Activated CD8-positive, alpha-beta memory T cell treated with anti-CD3 and anti-CD28 coated beads for 48 hours (primary cell): ENCODE measurements around the gene HOXB5.
A peak's percentile ranks its signal among the peaks of the same experiment; 100 is the strongest.

Experiments
- DNase-seq, 3 experiments: peaks; one replicate each; pipeline ENCODE4 v3.0.0-alpha.2; 2020; ENCODE audit warnings: low read depth in 2 of 3, low spot score in 2 of 3

HOXB5 gene

DNA sequence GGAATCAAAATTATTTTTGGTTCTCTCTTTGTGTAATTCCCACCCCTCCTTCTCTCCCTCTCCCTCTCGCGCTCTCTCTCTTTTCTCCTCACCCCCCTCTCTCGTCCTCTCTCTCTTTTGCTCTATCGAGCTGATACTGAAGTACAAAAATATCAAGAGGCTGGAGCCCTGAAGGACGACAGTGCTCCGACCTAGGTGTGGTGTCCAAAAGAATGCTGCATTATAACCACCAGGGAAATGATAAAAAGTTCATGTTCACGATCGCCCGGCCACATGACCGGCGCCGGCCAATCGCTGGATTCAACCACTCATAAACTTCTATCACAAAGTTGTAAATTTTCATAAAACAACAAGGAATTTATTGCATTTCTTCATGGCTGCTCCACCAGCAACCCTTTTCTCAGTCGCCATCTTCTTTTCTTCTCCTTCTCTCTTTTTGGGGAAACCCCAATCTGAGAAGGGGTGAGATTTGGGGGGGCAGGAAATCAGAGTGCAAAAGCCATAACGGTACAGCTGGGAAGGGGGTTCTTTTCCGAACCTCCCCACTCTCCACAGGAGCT, 11.3 kb upstream of the HOXB5 start, which contains the start of gene HOXB6:
TSS of gene HOXB6 (minus strand) at position 217 of the 560 bp plus-strand sequence. CDS start 6,836 bp downstream, outside the sequence.
- no peak for DNase-seq

DNA sequence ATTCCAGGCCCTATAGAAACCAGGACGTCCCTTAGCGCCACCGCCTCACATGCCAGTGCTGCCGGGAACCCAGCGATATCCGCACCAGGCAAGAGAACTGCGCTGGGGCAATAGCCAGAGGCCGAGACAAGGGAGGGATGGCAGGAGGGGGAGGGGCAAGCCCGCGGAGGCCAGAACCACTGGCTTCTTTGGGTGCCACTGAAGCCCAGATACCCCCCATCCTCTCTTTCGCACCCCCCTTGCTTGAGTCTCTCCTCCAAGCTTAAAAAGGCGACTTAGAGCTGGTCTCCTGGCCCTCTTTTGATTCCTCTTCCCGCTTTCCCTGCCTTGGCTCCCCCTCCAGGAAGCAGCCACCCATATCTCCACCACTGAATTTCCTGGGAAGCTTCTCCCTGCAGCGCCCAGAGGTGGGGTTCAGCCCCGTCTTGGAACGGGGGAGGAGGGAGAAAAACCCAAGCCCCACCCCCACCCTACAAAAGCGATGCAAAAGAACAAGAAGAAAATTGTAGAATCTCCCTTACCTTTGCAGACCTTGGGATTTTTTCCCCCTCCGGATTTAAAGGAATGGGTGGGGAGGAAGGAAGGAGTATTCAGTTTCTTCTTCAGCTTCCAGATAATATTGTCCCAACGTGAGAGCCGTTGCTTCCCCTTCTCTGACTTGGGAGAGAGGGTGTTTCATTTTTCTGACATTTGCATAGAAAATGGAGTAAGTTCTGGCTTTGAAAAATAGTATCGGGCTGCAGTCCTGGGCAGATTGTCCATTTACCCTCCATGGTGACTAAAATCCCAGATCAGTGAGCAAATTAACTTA, 10.6 kb upstream of the HOXB5 start:
- DNase-seq, result no peak

DNA sequence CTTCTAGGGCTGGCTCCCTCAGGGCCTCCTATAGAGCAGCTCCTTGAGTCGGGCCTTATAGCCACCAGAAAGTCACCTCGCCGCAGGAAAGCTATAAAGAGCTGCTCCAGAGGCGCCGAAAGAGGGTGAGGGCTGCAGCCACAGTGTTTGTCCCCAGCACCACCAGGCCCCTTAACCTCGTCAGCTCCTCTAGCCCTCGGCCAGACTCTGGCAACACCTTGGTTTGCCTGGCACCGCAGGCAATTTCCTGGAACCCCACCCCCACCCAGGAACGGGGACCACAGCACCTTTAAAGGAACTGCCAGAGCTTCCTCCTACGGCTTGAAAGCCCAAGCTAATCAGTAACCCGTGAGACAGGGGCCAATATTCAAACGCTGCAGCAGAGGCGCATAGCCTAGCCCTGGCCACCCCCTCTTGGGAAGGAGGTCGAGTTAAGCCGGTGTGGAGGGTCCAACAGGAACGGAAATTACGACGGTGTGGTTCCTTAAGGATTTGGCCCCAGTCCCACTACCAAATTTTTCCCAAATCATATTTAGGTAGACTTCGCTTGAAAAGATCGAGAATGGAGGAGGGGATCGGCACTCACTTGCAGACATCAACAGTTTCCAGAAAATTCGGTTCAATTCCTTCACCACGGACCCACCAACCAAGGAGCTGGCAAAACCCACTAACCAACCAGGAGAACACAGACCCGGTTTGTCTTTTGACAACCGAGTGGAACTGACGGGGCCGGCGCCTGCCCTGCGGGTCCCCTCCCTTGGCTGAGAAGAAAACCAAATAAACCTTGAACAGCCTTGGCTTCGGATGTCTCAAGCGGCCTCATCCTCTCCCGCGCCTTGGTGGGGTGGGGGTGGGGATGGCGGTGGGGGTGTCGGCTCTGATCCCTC, 8.2 kb upstream of the HOXB5 start:
- no peak for DNase-seq

DNA sequence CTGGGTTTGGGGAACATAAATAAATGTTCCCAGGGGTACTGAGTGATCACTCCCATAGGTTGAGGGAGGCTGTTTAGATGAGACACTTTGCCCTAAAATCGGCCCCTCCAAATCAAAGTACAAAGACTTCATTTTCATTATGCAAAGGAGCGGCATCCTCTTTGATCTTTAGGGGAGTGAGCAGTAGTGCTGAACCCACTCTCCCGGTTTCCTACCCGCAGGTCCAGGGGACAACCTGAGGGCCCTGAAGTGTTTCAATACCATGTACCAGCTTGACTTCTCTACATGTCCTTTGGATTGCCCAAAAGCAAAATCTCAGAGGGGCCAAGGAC, 7.6 kb upstream of the HOXB5 start:
- no peak for DNase-seq

DNA sequence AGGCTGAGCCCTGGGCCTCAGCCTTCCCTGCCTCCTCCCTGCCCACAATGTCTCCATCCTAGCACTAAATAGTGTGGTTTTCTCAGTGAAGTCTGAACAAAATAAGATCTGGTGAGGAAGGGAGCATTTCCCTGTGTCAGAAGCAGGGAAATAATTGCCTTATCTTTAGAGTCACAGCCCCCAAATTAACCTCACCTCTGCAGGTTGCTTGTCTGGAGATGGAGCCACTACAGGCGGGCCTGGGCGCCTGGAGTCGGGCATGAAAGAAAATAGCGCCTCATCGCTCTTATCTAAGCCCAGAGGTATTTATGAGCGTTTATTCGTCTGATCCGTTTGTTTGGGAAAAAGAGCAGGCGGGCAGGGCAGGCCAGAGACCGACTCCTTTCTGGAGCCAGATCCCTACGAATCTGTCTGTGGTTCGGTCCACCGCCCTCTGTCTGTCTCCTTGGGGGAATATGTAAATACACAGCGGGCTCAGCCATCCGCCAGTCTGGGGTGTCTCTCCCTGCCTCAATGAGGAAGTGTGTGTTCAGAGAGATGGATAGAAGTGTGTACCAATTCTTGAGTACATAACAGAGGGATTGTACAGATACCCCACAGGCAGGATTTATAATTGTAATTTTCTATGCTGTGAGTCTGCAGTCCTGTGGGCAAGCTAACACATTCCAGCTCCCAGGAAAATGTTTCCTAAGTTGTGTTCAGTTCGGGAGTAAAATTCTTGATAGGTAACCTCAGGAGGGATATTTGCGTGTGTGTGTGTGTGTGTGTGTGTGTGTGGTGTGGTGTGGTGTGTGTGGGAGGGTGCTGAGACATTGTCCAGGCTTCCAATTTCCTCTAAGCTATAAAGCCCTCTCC, 6.9 kb upstream of the HOXB5 start:
- no peak for DNase-seq

DNA sequence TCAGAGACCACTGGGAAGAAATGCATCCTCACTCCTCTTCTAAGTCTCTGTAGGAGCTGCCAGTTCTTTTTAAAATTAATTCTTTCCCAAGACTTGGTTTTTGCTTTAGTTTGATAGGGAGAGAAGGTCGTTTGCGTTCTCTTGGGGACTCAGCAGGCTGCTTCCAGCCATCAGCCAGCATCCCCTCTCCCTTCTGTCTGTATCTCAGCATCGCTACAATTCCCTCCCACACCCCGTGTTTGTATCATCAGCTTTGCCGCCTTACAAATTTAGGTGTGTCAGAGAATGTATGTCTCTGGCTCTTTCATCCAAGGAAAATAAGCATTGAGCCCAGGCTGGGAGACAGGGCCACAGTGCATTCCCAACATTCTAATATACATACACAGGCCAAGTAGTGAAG, 5.8 kb upstream of the HOXB5 start:
- DNase-seq, result no peak

DNA sequence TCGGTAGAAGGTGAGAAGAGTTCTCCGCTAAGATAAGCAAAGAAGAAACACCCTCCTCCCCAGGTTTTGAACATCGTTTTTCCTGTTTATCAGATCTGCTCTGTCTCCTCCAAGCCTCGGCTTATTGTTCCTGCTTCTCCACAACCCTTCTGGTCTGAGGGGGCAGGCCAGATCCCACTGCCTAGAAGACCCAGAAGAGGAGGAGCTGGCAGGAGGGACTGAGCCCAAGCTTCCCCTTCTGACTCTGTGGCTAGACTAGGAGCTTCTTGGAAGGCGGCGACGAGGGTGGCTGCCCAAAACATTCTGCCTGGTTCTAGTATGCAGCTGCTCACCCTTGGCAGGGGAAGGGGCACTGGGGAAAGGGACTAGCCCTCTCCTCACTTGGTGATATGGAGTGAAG, 5.2 kb upstream of the HOXB5 start:
- no peak for DNase-seq

DNA sequence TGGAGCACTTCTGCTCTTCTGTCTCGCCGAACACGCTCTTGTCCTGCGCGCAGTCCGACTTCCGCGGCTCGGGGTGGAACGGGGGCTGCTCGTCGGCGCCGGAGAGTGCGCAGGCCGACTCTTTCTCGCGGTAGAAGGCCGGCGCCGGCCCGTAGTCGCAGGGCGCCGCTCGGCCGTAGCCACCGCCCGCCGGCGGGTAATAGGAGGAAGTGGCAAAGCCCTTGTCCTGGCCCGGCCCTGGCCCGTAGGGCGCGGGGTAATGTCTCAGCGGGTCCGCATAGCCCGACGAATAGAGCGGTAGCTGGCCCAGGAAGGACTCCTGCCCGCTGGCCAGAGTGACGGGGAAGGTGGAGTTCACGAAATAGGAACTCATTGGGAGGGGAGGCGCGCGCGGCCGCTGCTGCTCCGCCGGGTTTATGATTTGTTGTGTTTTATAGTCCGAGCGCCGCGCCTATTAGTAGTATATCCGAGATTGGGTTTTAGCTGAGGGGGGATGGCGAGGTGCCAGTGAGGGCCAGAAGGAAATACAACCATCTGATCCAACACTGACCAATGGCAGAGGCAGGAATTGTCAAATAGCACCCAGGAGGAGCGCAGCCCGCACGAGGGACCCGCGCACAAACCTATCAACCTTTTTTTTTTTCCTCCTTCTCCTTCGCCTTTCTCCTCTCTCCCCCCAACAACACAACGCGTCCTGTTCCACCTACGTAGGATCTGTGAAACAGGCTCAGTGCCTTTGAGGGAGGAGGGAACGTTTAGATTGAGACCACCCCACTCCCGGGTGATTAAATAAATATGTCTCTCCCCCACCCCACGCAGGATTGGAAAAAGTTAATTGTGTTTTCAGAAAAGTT, 4.4 kb upstream of the HOXB5 start:
- DNase-seq, result no peak

DNA sequence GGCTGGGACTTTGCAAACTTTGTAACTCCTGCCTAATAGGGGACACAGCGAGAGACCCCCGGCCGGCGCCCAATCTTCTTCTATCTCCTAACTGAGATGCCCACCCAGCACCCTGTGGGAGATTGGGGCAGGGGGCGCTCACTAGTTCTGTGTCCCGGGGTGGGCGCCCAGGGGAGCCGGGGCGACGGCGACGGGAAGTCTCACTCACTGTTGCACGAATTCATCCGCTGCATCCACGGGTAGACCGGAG, 3.9 kb upstream of the HOXB5 start:
- DNase-seq, result no peak

DNA sequence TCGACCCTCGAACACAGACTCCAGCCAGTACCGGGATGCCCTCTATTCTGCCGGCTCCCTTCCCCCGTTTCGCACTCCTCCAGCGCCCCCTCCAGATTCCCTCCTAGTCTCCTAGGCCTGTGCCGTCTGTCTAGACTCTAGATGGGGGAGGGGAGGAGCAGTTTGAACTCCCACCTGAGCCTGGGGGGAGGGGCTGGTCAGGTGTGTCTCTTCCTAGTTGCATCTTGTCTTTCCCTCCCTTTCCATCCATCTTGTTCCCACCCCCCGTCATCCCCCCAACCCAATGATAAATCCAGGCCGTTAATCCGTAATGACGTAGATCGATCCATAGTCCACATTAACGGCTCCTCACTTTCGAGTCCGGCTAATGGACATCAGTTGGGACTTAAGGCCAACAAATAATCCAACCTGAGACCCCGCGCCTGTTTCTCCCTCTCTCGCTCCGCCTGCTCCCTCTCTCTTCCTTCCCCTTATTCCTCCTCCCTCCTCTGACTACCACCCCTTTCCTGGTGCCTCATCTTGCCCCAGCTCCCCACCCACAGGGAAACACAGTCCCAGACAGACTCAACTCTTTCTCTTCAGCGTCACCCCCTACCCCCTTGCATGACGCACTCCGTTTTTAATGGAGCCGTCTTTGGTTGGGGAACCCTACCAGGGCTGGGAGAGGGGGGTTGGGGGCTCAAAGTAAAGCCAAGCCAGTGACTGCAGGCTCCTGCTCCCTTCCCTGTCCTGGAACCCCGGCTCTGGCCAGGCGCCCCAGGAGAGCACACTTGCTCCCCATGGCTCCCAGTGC, 3.4 kb upstream of the HOXB5 start:
- no peak for DNase-seq

DNA sequence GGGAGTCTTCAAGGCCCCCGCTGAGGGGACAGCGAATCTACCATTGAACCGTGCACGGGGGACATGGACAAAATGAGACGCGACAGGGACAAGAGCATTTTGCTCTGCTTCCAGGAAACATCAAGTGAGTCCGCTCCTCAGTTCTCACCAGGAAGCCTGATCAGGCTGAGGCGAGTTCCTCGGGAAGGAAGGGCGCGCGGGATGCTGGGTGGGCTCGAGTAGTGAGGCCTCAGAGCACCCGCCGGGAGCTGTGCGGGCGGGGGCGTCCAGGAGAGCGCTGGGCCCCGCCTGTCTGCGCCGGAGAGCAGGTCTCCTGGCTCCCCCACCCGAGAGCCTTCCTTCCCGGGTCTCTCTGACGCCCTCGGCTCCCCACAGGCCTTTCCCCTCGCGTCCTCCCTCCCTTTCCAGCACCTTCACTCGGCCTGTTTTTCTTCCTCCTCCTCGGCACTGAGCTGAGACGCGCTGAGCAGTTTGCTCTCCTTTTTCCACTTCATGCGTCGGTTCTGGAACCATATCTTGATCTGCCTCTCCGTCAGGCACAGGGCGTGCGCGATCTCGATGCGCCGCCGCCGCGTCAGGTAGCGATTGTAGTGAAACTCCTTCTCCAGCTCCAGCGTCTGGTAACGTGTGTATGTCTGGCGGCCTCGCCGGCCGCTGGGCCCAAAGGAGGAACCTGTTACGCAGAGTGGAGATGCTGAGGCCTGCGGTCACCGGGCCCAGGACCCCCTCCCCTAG, 2.6 kb upstream of the HOXB5 start:
- DNase-seq, result no peak

DNA sequence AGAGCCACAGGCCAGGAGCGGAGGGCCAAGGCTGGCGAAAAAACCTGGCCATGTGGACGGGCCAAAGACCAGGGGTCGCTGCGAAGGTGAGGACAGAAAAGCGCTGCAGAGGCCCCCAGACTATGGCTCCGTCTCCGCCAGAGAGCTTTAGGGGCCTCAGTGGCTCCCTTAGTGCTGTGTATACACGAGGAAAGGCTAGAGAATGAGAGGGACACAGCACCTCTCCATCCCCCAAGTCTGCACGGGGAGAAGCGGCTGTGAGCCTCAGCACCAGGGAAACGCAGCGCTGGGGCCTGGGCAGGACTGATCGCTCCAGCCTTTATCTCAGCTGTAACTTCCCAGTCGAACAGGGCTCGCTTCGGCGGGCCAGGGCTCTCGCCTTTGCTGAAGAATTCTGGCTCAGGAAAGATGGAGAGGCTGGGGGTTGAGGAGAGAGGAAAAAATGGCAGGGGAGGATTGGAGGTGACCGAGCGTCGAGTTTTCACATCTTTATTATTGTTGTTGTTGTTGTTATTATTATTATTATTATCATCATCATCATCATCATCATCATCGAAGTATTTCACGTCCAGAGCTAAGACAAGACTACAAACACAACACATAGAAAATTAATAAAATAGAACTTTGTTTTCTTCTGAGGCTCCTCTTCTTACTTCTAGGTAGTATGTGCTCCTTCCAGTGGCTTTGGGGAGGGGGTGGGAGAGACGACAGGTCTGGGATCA, 1.9 kb upstream of the HOXB5 start:
- DNase-seq, result no peak

DNA sequence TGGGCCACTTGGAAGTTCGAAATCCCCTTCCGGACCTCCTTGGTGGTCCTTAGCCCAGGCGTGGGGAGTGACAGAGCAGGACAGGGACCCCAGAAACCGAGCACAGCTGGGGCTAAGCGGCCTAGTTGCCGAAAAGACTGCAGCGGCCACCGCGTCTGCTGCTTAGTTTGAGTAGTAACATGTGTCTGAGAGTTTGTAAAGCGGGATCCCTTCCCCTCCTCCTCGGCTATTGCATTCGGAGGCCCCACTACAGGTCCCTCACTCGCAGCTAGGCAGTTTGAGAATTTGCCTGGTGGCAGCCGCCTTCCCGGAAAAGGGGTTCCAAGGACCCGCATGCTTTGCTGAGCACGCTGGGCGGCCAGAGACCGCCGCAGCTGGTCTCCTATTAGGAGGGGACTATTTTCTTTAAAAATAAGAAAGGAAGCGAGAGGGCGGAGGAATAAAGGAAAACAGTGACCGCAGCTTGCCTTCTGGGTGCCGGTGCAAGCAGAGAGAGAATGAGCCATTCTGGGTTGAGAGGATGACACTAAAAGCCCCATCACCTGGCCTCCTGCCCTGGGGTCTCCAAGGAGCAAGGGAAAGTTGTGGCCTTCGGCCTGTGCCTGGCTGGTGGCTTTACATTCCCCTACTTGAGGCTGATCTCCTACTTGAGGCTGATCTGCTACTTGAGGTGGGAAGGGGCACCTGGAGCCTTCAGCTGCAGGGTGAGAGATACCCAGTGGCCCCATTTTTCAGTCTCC, 1.1 kb upstream of the HOXB5 start:
- no peak for DNase-seq

DNA sequence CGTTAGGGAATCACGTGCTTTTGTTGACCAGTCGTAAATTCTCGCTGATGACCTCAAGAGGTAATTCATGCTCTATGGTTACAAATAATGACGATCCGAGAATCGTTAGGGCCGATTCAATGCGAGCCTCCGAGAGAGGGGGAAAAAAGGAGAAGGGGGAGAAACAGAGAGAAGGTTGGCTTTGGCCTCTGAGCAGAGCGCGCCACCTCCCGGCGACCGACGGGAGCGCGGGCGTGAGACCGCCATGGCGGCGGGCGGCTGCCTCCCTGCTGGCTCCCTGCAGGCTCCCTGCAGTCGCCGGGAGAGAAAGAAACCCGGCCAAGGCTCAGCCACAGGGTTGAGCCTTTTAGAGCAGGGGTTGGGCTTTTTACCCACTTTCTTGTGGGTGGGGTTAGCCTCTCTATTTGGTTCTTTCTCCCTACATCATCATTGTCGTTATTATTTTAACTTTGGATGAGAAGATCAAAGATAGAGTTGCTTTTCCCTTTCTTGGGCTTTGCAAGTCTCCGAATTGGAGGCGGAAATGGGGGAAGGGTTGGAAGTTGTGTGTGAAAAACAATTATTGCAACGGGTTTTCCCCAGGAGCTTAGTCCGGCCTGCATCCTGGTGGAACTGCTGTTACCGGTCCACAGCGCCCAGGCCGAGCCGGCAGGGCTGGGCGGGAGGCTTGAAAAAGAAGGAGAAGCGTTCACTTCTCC, 410 bp upstream of the HOXB5 start:
- peak; percentile 60 to 80 (median 71) for DNase-seq

DNA sequence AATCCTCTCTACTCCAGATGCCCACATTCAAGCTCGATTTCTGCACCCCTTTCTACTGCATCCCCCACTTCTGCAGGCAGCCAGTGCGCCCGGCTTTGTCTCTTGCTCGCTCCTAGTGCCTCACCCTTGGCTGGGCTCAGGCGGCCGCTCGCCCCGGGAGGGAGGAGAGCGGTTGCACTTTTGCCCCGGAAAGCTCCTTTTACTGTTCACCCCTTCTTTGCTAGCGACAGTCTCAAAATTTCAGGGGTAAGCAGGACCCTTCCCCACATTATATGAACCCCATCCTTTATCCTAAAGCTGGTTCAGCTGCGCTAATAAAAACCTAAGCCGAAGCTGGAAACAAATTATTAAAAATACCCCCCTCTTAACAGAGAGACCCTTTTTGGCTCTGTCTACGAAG, 1.0 kb downstream of the HOXB5 start:
- DNase-seq, result no peak

DNA sequence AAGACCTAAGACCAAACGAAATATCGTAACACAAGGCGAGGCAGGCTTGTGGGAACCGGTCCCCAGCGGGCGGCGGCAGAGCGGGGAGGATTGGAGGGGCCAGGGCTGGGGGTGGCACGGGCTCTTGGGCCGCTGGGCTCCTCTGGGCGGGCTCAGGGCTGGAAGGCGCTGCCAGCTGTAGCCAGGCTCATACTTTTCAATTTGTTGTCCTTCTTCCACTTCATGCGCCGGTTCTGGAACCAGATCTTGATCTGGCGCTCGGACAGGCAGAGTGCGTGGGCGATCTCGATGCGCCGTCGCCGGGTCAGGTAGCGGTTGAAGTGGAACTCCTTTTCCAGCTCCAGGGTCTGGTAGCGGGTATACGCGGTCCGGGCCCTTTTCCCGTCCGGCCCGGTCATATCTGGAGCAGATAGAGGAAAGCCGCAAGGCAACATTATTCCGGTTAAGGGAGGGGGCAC, 1.5 kb downstream of the HOXB5 start:
- no peak for DNase-seq
